HG03521 (cell line): ENCODE results near the gene RNFT2.

Experiments used
- ATAC-seq: cut with Tn5 transposase; IDR thresholded peaks from one replicate; pipeline ENCODE4 v1.9.1; 2021; ENCODE audit warnings: mild to moderate bottlenecking, moderate library complexity; ENCODE audit not compliant: unreplicated experiment

RNFT2 gene

GRCh38 chr12:116709768-116710167 is 28.3 kb upstream of the RNFT2 start:
- ATAC-seq = no peak

- ATAC-seq = no peak
Observed at GRCh38 chr12:116710370-116711150, 27.6 kb upstream of the RNFT2 start.

DNA sequence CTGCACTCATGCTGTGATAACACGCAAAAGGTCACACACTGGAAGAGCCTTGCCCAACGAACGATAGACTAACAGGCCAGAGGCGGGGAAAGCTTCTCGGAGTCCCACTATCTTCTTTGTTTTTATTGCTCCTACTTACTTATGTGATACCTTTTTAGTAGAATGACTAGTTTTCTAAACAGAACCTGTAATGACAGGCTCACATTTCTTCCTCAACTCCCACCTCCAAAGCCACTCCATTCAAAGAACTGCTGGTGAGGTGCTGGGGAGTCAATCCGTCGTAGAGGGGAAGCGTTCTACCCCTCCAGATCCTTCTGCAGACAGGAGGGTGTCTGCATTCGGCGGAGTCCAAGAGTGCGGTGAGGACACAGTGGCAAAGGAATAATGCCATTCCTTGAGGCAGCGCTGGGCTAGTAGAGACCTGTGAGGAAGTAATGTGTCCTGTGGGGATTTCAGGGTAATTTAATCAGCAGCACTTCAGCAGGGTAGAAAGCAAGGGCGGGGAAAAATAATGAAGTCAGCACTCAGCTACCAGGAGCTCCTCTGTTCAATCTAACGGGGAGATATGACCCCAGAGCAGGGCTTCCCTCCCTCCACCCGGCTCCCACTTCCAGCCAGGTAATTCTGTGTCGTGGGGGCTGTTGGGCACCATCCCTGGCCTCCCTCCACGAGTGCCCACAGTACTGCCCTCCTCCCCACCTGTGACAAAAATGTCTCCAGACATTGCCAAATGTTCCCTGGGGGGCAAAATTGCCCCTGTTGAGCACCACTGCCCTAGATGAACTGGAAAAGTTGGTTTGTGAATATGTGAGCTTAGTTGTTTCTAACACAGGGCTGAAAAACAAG is 25.4 kb upstream of the RNFT2 start:
- ATAC-seq = no peak

GRCh38 chr12:116713527-116713926 is 24.6 kb upstream of the RNFT2 start:
- no peak for ATAC-seq

GRCh38 chr12:116714175-116714574 is 23.9 kb upstream of the RNFT2 start:
- ATAC-seq = no peak

- ATAC-seq = no peak
Observed at GRCh38 chr12:116717466-116718437, 20.4 kb upstream of the RNFT2 start.

DNA sequence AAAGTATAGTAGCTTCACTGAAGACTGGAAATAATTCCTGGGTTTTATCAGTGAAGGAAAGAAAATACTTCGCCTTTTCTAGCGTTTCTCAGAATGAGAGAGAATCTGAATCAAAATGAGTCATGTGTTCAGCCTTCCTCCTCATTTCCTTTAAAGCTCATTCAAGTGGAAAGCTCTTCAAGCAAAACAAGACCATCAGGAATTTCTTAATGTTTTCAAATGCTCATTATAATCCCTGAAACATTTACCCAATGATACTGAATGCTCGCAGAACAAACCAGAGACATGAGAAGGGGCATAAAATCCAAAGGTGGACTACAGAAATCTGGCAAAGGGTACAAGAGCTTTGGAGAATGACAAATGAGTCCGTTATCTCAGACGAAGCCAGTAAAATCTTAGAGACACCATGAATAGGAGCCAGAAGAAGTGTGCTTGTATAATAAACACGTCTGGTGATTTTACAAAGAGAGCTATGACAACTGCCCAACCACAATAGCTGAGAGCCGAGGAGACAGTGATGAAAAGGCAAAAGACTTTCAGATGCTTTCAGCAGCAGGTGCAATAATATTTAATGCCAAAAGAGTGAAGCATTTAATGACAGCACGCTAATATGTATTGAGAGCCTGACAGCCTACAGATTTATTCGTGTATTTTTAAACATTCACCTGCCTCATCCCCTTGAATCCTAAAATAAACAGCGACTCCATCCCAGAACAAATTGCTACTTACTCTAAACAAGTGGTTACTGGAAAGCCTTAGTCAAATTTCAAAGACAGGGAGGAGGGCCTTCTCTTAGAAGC is 19.3 kb upstream of the RNFT2 start:
- no peak for ATAC-seq

DNA sequence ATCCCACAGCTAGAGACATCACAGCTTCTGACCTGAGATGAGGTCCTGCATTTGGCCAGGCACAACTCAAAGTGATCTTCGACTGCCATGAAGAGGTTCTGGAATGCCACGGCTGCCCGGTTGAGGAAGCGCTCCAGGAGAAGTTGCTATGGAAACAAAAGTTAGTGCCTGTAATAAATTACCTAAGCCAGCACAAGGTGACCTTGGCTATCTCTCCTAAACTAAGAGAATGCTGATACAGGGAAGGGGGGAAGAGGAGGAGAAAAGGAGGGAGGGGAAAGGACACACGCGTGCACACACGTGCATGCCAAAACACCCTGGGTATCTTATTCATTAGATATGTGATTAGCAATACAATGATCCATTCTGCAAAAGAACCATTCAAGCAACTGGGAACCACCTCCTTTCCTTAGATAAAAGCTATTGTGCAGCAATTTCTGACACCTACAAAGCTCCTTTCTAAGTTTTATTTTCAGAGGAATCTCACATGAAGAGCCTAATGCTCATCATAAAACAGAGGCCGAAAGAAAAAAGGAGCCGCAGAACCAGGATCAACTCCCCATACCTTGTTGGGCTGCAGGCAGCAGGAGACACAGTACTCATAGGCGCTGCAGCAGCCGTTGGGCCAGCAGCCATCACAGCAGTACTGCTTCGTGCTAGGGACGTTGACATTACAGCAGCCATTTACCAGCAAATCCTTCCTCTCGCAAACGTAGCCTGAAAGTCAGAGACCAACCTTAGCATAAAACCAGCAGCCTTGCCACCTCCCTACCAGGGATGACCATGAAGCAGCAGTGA is 18.2 kb upstream of the RNFT2 start:
- no peak for ATAC-seq

DNA sequence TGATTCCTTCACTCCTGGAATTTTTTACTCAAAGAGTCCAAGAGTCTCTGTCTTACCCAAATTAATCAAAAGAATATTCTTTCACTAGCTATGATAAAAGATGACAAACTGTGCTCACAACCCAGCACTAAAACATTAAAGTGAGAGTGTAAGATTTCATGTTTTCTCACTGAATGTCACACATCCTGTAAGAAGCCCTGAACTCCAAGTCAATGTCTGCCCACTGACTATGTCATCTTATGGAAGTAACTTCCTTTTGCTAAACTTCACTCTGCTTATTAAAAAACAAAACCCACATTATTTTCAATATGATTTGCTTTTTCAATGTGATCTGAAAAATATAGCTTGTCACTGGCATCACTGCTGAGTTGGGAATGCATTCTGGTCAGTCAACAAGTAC is 15.9 kb upstream of the RNFT2 start:
- ATAC-seq = no peak

DNA sequence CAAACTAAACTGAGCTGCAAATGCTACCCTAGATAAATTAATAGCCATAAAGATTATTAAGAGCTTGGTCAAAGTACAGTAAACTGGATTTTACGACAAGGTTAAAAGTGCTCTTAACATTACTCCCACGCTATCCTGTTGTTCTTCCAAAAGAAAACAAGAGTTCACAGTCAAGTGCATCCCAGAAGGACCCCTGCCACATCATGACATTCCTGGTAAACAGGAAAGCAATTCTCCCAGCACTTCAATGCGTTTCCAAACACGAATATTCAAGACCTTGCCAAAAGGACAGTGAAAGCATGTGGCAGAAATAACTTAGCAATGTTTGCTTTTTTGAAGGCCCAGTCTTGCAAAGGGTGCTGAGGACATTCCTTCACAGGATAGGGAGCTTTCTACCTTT is 11.4 kb upstream of the RNFT2 start:
- ATAC-seq = no peak

GRCh38 chr12:116727261-116727660 is 10.9 kb upstream of the RNFT2 start:
- no peak for ATAC-seq

GRCh38 chr12:116727891-116728290 is 10.2 kb upstream of the RNFT2 start:
- no peak for ATAC-seq

- no peak for ATAC-seq
Observed at GRCh38 chr12:116731801-116732200, 6.3 kb upstream of the RNFT2 start.

DNA sequence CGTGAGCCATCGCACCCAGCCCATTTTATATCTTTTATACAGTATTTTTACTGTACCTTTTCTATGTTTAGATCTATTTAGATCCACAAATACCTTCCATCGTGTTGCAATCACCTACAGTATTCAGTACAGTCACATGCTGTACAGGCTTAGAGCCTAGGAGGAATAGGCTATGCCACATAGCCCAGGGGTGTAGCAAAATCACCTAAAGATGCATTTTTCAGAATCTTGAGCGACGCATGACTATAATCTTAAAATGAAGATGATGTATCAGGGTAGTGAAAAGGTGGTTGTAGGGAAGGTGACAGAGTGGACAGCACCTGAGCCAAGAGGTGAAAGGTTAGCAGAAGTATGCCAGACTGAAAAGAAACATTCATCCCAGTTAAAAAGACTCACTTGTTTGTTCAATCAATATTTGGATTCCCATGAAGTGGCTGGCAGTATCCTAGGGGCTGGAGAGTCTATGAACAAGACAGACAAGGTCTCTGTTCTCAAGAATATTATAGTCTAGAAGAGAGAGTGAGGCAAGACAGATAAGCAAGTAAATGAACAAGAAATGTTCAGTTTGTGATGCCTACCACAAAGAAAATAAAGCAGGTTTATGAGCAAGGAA is 3.9 kb upstream of the RNFT2 start:
- ATAC-seq = no peak

GRCh38 chr12:116735084-116735483 is 3.0 kb upstream of the RNFT2 start:
- ATAC-seq = no peak

- no peak for ATAC-seq
Observed at GRCh38 chr12:116735951-116736599, 2.0 kb upstream of the RNFT2 start.

DNA sequence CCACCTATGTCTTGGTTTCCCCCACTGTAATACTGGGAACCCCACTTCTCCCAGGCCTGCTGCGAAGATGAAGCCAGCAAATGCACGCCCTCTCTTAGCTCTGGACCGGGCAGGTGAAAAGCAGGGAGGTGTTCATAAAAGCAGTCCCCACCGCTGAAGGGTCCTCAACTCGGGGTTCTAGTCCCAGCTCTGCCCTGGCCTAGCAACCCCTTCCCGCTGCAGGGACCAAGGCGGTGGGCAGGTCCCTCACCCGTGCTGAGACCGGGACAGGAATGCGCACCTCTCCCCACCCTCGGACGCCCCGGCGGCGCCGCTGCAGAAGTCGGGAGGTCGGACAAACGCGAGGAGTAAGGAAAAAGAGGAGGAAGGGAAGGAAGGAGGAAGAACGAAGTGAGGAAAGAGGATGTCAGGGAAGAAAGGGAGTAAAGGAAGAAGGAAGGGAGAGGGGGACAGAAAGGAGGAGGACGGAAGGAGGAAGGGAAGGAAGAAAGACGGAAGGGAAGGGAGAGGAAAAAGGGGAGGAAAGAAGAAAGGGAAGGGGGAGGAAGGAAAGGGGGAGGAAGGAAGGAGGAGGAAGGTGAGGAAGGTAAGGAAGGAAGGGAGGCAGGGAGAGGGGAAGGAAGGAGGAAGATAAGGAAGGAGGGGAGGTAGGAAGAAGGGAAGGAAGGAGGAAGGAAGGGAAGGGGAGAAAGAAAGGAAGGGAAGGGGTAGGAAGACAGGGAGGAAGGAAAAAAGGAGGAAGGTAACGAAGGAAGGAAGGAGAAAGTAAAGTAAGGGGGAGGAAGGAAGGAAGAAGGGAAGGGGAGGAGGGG is 947 bp upstream of the RNFT2 start:
- no peak for ATAC-seq
